GM19463 (cell line): Measurements from ENCODE around the gene PITPNC1.
"Not testable (repeated sequence)": the region's sequence is repeated elsewhere in the genome, so short reads cannot be mapped to it uniquely, and the experiment has no call there.

ENCODE experiments used
- ATAC-seq: cut with Tn5 transposase; IDR thresholded peaks from one replicate; pipeline ENCODE4 v1.9.1; 2021; ENCODE audit warnings: mild to moderate bottlenecking, moderate library complexity; ENCODE audit not compliant: unreplicated experiment

Gene PITPNC1

DNA sequence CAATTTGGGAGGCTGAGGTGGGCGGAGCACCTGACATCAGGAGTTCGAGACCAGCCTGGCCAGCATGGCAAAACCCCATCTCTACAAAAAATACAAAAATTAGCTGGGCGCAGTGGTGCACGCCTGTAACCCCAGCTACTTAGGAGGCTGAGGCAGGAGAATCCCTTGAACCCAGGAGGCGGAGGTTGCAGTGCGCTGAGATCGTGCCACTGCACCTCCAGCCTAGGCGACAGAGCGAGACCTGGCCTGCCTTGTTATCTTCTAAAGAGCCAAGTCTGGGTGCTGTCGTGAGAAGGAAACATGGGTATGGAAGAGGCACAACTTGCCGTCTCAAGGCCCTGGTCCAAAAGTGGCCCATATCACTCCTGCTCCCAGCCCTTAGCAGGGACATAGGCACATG is 103.9 kb downstream of the PITPNC1 start:
- not testable (repeated sequence) for ATAC-seq

DNA sequence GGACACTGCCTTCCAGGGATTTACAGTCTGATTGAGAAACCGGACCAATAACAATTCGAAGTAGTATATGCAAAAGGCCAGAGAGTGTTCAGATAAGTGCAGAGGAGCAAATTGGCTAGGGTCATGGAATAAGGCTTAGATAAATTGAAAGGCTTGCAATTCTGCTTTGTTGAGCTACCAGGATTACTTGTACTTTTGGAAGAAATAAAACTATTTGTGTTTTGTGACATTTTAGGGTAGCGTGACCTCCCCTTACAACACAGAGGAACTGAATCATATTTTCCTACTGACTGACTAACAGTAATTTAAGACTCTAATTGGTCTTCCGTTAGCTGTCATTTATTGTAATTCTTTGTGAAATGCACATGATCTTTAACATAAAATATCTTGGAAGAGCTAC is 104.7 kb downstream of the PITPNC1 start:
- no peak for ATAC-seq

DNA sequence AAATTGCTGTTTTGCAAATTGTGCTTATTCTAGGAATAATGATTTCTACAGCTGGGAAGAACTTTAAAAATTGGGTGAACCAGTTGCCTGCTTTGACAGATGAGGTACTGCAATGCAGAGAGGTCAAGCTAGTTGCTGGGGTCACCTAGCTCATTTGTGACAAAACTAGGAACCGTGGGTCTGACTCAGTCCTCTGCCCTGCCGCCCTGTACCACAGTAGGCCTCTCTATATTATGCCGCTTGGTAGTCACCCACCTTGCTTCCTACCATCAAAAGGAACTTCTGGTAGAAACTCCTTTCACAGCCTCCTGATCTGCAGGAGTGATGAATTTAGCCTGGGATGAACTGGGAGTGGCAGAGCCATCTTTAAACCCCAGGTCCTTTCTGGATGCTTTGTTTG is 105.7 kb downstream of the PITPNC1 start:
- ATAC-seq = no peak

DNA sequence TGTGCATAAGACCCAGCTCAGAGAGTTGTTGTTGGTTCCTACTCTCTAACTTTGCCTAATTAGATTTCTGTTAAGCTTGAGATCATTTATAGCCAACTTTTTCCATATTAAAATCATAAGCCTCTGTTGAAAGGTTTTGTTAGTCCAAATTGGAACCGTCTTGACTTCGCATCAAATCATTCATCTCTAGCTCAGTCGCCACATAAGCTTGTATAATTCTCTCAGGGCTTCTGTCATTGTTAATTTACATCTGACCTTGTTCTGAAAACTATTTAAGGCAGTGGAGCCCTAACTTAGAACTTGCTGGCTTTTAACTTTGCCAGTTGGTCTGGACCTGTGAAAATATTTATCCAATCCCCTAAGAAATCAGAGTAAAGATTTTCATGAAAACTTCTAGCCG is 107.2 kb downstream of the PITPNC1 start:
- ATAC-seq = no peak

DNA sequence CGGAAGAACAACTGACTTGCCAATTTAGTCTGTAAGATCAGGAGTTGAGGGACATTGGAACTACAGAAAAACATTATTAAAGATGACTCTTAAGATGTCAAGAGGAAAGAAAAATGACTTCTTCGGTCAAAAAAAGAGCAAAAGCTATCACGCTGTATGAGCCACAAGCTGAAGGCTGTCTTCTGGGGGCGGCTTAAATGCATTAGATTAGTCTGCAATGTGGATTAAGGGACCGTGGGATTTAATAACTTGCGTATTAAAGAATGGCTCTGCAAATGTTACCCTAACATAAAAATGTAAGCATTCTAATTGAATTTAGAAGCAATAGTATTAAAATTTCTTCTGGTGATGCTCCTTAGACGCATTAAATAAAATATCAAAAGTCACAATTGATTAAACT is 108.6 kb downstream of the PITPNC1 start:
- ATAC-seq = no peak

DNA sequence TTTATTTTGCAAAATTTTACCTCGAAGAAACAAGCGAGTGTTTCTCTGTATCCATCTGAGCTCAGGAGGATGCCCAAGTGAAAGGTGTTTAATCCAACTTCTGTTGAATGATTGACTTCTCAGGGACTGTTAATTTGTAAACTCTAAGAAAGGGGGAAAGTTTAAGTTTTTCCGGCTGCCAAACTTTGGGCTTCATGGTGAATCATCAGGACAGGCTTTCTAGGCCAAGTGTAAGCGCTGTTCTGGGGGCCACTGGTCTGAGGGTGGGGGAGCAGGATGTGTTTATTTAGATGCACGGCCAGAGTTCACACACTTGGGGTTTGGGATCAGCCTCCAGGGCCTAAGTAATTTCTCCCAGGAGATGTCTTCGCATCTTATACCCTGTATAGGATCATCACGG is 110.4 kb downstream of the PITPNC1 start:
- ATAC-seq = no peak

DNA sequence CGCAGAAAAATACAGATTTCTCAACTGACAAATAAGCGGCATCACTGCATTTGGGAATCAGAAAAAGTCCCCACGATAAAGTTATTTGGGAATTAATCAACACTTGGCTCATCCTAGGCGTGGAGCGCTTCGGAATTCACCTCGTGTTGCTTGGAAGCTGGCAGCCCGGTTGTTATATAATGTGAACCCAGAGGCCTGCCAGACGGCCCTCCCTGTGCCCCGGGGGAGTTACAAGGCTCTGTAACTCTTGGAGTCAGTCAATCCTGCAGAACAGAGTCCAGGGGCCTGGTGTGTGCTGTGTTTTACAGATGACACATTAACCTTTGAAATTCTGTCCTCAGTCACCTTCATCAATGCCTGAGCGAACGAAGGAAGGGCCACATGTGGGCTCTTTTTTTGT is 111.1 kb downstream of the PITPNC1 start:
- ATAC-seq = no peak

DNA sequence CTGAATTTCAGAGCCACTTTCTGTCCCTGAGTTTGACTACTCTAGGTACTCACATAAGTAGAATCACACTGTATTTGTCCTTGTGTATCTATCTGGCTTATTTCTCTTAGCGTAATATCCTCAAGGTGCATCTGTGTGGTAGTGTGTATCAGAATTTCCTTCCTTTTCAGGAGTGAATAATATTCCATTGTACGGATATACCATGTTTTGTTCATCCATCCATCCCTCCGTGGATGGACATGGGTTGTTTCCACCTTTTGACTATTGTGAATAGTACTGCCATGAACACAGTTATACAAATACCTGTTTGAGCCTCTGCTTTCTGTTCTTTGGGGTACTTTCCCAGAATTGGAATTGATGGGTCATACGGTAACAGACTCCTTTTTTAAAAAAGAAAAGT is 111.7 kb downstream of the PITPNC1 start:
- ATAC-seq = no peak

DNA sequence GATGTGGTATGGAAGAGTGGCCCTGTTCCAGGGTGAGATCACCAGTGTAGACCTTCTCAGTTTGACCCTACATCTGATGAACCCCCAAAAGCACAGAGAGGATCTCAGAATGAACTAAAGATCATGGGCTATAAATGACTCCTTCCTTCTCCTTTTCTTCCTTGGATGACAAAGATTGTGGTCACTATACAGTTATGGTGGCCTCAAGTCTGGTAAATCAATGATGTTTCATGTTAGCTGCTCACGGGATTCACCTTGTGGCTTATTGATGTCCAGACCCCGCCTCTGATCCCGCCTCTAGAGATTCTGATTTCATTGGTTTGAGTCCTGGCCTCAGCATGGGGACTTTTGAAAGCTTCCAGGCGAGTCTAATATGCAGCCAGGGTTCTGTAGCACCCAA is 112.2 kb downstream of the PITPNC1 start:
- ATAC-seq = no peak

DNA sequence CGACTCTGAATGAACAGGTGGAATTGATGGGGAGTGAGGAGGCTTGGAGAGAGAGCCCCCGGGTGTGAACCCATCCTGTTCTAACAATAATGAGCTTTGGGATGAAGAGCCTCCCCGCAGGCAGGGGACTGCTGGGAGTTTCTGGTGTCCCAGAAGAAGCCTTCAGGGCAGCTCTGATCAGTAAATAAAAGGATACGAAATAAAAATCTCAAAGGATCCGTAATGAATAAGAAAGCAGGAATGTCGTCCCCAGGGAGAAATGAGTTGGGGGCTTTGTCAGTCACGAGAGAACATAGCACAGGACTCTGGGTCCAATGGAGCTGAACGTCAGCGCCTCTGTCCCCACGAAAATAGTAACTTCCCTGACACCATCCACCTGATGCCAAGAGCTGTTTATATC is 113.4 kb downstream of the PITPNC1 start:
- no peak for ATAC-seq

DNA sequence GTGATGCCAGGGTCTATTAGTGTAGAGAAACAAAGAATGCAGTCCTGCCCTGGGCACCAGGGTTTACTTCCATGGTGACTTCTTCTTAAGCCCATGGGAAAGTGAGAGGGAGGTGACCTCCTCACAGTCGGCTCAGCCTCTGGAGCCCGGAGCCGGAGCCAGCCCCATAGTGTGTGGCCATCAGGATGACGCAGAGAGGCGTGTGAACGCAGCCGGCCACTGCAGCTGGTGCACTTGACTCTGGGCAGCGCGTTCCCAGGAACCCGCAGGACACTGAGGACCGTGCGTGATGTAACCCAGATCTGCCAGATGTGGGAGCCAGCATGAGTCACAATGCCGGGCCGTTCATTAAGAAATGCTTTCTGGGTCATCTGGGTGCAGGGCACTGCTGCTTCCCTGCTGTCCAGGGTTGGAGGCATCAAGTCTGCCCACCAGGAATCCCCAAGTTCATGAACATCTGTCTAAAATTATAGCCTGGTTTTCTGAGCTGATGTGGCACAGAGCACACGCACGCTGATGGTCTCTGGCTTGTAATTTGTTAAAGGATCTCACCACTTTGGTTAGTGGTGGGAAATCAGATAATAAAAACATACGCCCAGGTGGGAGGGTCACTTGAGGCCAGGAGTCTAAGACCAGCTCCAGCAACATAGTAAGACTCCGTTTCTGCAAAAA is 114.1 kb downstream of the PITPNC1 start:
- ATAC-seq = no peak

DNA sequence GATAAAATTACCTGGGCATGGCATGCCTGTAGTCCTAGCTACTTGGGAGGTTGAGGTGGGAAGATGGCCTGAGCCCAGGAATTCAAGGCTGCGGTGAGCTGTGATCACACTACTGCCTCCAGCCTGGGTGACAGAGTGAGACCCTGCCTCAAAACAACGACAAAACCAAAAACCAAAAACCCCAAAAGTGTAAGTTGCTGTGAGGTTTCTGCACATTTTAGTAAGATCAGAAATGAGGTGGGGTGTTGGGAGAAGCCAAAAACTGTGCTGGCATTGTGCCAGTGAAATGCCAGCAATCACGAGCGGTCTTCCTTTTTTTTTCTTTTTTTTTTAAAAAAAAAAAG is 114.6 kb downstream of the PITPNC1 start:
- no peak for ATAC-seq

DNA sequence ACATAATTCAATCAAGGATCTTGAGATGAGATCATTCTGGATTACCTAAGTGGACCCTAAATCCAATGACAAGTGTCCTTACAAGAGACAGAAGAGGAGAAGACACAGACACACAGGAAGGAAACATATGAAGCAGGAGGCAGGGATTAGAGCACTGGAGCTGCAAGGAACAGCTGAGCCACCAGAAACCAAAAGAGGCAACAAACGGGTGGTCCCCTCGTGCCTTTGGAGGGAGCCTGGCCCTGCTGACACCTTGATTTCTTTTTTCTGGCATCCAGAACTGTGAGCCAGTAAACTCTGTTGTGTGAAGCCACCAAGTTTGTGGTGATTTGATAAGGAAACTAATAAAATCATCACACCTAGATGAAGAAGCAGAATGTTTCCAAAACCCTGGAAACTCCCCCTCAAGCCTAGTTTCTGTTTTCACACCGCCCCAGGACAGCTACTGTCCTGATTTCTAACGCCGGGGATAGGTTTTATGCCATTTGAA is 115.2 kb downstream of the PITPNC1 start:
- no peak for ATAC-seq

DNA sequence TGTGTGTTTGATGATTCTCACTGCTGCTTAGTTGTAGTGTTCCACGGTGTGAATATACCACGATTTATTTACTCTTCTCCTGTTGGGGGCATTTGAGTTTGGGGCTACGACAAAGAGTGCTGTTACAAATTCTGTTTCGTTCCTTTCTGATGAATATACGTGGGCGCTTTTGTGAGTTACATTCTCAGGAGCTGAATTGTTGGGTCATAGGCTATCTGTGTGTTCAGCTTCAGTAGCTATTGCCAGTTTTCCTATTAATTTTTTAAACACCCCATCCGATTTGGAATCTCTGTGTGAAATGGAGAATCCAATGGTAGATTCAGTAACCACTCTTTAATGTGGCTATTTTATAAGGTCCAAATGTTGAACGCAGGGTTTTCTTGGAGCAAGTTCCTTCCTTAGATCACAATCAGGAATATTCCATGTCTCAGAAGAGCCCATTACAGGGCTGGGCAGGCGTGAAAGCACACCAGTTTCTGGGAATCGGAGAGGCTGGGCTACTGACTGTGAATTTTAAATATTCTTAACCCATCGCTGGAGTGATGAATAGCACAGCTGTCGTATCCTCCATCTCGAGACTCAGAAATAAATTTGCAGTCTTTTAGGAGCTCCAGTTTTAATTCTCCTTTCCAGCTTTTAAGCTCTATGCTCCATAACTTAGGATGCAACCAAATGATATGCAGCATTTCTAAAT is 115.9 kb downstream of the PITPNC1 start:
- ATAC-seq = no peak

DNA sequence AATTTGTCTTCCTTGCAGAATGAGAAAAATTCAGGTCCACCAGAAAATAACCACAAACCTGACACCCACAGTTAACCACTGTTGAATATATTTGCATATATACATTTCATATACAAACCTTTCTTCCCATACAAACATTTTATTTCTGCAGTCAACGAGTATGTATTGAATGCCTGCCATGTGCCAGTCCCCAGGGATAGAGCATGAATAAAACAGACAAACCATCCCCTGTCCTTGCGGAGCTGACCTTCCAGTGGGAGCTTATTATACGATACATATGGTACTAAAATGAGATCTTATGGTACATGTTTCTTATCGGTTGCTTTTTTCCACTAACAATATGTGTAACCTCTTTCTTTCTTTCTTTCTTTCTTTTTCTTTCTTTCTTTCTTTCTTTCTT is 116.7 kb downstream of the PITPNC1 start:
- no peak for ATAC-seq

DNA sequence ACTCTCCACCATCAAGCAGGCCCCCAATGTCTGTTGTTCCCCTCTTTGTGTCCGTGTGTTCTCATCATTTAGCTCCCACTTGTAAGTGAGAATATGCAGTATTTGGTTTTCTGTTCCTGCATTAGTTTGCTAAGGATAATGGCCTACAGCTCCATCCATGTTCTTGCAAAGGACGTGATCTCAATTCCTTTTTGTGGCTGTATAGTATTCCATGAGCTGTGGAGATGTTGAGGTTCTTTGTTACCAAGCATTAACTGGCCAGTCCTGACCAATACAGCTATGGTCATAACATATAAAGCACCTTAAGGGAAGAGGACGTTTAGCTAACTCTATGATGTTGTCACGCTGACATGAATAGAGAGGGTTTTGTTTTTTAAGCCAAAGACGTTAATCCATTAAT is 118.5 kb downstream of the PITPNC1 start:
- not testable (repeated sequence) for ATAC-seq

DNA sequence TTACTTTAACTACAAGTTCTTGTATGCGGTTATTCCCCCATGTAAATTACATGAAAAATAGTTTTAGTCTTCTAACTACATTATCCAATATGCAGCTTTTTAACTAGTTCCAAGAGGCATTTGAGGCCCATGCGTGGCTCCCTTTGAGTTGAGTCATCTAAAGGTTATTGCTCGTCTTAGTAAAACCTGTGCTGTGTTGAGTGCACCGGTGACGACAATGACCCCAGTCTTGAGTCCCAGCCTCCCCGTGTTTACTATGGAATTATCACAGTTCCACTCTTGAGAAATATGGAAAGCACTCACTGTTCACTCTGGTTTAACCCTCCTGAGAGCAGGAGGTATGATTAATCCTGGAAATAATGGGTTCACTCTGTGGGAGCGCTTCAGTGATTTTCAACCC is 119.2 kb downstream of the PITPNC1 start:
- no peak for ATAC-seq

DNA sequence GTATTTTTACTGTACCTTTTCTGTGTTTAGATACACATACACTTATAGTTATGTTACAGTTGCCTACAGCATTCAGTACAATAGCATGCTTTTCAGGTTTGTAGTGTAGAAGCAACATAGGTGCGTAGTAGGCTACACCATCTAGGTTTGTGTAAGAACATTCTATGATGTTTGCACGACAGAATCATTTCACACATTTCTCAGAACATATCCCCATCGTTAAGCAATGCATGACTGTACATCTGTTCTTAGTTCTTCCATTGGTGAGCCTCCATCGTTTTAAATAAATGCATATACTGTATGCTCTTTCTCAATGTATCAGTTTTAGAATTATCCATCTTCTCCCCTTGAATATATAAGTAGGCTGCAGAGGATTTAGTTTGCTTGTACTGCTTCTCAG is 122.6 kb downstream of the PITPNC1 start:
- ATAC-seq = no peak

DNA sequence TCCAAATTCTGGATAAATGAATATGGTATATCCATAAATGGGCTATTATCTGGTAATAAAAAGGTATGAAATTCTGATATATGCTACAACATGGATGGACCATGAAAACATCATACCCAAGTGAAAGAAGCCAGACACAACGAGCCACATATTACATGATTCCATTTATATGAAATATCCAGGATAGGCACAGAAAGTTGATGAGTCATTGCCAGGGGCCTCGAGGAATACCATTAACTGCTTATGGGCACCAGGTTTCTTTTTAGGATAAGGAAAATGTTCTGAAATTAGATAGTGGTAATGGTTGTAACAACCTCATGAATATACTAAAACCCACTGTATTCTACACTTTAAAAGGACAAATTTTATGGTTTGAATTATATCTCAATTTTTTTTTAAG is 123.2 kb downstream of the PITPNC1 start:
- ATAC-seq = no peak

DNA sequence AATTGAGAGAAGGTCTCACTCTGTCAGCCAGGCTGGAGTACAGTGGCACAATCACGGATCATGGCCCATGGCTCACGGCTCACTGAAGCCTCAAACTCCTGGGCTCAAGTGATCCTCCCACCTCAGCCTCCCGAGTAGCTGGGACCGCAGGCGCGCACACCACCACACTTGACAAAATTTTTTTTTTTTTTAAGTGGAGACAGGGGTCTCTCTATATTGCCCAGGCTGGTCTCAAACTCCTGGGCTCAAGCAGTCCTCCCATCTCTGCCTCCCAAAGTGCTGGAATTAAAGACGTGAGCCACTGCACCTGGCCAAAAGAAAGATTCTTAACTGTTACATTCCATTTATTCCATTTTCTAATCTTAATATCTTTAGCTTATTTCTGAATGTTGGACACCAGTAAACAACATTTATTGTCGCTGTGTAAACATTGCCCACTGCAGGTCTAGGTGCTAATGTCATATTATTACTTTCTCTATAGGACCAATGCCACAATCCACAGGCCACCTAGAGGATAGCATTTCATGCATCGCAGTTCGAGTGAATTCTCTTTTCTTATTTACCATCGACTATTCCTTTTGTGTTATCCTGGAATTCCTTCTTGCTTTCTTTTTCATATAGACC is 123.7 kb downstream of the PITPNC1 start:
- no peak for ATAC-seq

DNA sequence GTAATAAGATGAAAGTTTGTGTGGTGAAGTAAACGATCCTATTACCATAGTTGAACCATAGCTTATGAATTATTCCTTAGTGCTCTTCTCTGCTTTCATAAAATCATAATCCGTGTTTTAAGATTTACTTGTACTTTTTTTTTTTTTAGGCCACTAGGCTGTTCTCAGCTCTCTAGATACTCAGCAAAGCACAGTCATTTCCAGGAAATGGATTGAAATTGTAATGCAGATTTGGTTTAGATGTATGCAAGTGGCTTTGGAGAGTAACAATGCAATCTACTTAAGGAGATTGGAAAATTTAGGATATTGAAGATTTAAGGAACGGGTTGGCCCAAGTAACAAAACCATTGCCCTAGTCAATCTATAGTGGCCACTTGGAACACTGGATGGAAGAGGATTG is 125.1 kb downstream of the PITPNC1 start:
- no peak for ATAC-seq

DNA sequence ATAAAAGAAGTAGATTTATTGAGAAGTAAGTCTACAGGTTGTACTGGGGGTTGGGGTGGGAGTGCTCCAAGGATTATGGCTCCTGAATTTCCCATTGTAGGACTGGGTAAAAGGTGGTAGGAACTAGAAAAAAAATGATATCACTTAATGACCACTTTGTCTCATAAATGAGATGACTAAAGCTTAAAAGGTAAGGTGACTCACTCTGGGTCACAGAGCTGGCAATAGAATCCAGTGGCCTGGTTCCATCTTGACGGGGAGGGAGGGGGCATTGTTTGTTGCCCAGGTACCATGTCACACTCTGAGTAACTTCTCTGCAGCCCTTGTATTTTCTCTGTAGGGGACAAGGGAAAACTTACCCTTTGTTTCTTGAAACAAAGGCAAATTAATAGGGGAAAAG is 126.1 kb downstream of the PITPNC1 start:
- no peak for ATAC-seq
